ENCODE results near the gene CNIH4.

CNIH4 gene

DNA sequence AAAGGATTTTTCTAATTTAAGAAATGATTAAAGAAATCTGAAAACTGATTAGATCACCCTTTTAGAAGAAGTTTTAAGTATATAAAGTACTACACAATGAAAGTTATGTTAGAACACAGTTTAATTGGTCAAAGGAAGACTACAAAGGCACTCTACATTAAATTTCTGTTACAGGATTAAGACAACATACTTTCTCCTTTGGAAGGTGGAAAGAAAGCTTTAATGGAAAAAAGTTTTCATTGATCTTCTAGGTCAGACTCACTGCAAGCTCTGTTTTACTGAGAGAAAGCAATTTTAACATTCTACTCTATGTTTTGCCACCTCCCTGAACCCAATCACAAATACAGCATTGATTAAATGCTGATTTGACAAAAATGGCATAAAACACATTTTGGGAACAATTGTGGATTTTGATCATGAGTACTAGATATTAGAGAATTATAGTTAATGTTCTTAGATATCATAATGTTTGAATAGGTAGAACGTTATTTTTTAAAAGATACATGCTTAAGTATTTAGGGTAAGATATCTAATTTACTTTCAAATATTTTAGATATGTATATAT lies 45.9 kb downstream of the CNIH4 start:
- TF ChIP-seq, protein P1, sequence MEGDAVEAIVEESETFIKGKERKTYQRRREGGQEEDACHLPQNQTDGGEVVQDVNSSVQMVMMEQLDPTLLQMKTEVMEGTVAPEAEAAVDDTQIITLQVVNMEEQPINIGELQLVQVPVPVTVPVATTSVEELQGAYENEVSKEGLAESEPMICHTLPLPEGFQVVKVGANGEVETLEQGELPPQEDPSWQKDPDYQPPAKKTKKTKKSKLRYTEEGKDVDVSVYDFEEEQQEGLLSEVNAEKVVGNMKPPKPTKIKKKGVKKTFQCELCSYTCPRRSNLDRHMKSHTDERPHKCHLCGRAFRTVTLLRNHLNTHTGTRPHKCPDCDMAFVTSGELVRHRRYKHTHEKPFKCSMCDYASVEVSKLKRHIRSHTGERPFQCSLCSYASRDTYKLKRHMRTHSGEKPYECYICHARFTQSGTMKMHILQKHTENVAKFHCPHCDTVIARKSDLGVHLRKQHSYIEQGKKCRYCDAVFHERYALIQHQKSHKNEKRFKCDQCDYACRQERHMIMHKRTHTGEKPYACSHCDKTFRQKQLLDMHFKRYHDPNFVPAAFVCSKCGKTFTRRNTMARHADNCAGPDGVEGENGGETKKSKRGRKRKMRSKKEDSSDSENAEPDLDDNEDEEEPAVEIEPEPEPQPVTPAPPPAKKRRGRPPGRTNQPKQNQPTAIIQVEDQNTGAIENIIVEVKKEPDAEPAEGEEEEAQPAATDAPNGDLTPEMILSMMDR (IDR thresholded peaks at IDR 0.05; ENCODE audit: insufficient read depth, low read depth, low read length, missing control alignments), result no peak
- DNase-seq (ENCODE audit: low read depth), result no peak
- no peak overlapping the region for H3K4me3 ChIP-seq (ENCODE audit: low read depth, low read length)

DNA sequence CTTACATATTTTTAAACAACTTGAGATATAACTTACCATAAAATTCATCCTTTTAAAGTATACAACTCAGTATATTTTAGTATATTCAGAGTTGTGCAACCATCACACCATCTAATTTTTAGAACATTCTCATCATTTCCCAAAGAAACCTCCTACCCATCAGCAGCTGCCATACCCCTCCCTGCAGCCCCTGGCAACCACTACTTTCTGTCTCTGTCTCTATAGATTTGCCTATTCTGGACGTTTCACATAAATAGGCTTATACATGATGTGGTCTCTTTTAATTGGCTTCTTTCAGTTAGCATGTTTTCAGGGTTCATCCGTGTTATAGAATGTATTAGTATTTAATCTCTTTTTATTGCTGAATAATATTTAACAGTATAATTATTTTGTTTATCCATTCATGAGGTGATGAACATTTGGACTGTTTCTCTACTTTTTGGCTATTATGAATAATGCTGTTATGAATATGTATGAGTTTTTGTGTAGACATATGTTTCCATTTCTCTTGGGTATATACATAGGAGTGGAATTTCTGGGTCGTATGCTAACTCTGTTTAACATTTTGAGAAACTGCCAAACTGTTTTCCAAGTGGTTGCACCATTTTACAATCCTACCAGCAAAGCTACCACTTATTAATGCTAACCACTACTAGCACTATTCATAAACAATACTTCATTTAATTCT lies 48.4 kb downstream of the CNIH4 start:
- H3K4me3 ChIP-seq (ENCODE audit: low read depth, low read length), result no peak overlapping the region
- TF ChIP-seq, protein P1 (IDR thresholded peaks at IDR 0.05; ENCODE audit: insufficient read depth, low read depth, low read length, missing control alignments), result no peak
- no peak for DNase-seq (ENCODE audit: low read depth)

DNA sequence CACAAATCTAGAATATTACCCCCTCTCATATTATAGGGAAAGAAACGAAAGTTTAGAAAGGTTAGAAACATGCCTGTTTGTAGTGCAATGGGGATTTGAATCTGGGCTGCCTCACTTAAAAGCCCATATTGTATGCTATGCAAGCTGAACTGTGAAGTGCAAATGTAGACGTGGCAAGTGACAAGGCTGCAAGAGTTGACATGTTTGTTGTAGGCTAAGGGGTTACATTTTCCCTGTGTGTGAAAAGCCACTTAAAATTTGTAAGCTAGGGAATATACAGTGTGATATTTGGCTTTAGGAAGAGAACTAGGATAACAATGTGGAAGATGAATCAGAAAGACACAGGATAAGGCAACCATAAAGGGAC lies 48.9 kb downstream of the CNIH4 start:
- TF ChIP-seq, protein P1 (IDR thresholded peaks at IDR 0.05; ENCODE audit: insufficient read depth, low read depth, low read length, missing control alignments), result no peak
- DNase-seq (ENCODE audit: low read depth), result no peak

DNA sequence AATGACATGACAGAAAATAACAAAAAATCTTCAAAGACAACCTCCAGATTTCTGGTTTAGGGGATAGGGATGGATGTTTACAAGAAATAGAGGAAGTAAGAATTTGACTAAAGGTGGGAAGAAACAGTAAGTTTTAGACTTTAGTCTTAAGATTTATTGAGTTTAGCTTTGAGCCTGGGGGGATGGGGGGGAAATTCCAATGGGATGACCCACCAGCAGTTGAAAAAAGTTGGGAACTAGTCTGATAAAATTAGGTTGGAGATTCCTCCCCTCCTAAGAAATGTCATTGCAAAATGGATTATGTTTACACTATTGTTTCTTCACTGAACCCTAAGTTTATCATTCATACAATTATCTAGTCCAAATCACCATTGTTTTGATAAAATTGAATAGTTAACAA lies 49.5 kb downstream of the CNIH4 start:
- DNase-seq (ENCODE audit: low read depth), result no peak
- TF ChIP-seq, protein P1 (IDR thresholded peaks at IDR 0.05; ENCODE audit: insufficient read depth, low read depth, low read length, missing control alignments), result no peak
- H3K4me3 ChIP-seq (ENCODE audit: low read depth, low read length), result no peak overlapping the region

More for the DNA sequence above, 48.9 kb downstream of the CNIH4 start:
- no peak overlapping the region for H3K4me3 ChIP-seq (ENCODE audit: low read depth, low read length)

DNA sequence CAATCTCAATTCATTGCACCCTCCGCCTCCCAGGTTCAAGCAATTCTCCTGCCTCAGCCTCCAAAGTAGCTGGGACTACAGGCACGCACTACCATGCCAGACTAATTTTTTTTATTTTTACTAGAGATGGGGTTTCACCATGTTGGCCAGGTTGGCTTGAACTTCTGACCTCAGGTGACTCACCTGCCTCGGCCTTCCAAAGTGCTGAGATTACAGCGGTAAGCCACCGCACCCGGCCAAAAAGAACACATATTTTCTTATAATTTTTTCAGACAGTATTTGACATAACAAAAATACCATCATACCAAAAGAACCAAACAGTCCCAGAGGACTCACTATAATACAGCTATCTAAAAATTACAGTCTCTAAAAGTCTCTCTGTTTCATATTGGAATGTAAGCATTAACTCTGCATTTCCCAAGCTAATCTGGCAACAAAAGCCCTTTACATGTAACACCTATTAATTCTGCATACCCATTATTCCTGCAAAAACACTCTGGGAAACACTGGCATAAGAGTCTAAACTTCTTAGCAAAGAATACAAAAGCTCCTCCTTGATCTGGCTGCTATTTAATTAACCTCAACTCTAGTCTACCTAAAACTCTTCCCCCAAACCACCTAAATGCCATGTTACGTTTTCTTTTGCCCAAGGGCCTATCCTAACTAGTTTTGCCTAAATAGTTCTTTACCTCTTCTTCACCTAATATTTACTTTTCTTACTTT lies 51.1 kb downstream of the CNIH4 start:
- TF ChIP-seq, protein P1 (IDR thresholded peaks at IDR 0.05; ENCODE audit: insufficient read depth, low read depth, low read length, missing control alignments), result no peak
- no peak for DNase-seq (ENCODE audit: low read depth)
- no peak overlapping the region for H3K4me3 ChIP-seq (ENCODE audit: low read depth, low read length)

DNA sequence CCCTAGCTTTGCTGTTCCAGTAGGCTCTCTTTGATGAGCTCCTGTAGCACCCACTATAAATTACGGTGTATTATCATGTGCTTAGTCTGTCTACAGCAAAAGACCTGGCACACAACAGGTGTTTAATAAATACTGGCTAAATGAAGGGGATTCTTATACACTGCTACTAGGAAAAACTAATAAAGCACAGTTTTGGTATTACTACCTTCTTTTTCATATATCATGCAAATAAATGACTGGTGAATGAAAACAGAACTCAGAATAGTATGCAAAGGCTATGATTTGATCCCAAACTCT lies 51.6 kb downstream of the CNIH4 start:
- no peak overlapping the region for H3K4me3 ChIP-seq (ENCODE audit: low read depth, low read length)
- DNase-seq (ENCODE audit: low read depth), result no peak
- TF ChIP-seq, protein P1 (IDR thresholded peaks at IDR 0.05; ENCODE audit: insufficient read depth, low read depth, low read length, missing control alignments), result no peak

Measured in GM12865 (cell line).